Kidney capillary endothelial cell (primary cell): ENCODE data around the gene TMEM140.
"Not testable (repeated sequence)": the region's sequence is repeated elsewhere in the genome, so short reads cannot be mapped to it uniquely, and the experiment has no call there.

ENCODE experiments used
- DNase-seq: peaks from one replicate; pipeline ENCODE4 v3.0.0-alpha.2; 2018; ENCODE audit warnings: low spot score

Gene TMEM140

GRCh38 chr7:135158874-135159273 lies 11.0 kb downstream of the TMEM140 start:
- no peak for DNase-seq

DNA sequence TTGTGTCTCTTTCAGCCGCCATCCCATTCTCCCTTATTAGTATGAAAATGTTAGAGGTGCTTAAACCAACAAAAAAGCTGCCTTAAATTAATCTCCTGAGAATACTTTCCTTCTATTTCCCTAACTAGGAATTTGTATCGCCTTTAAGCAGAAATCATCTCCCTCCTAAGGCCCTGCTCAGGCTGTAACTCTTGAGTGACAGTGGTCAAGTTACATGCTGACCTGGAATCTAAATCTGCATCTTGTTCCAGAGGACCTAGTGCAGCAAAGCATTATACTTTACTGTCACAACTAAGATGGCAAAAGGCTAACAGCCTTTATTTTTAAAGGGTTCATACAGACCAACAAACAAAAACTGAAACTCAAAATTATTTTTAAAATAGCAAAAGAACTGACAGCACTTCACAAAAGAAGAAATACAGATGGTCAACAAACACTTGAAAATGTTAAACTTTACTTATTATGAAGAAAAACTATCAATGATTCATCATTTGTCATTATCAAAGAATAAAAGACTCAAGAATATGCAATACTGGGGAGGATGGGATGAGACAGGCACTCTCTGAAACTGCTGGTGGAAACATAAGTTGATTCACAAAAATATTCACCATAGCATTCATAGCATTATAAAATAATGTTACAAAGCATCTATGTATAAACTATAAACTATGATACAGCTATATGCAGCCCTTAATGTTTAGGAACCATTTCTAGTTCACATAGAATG lies 11.7 kb downstream of the TMEM140 start:
- DNase-seq, result no peak

- peak; percentile 78 for DNase-seq
Observed at GRCh38 chr7:135160098-135160857, 12.4 kb downstream of the TMEM140 start.

DNA sequence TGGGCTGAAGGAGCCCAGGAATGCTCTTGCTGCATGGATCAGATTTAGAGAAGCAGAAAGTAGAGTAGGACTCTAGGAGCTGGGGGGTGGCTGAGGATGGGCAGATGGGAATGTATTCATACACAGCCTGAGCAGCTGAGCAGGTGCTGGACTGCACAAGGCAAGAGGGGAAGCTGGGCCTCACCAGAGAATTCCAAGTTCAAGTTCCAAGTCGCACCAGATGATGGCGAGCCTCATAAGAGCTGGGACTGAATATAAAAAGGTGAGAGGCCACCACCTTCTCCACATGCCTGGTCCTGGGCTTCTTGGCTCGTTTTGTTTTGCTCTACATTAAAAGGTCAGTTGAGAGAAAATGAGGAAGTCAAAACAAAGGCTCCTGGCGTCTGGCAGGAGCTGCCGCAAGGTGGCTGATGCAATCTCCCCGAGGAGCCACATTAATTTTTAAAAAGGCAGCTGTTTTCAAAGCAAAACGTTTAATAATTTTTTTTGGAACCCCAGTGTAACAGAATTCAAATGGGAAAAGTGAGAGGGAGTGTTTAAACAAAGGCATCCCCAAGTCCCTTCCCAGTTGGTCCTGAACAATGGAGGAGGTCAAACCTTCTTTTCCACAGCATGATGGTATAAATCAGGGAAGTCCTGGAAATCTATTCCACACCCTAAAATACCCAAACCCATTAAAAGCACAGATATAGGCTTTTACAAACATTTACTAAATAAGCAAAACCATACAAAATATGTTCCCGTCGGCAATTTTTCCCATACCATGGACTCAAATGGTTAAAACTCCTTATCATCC lies 13.2 kb downstream of the TMEM140 start:
- no peak for DNase-seq

DNA sequence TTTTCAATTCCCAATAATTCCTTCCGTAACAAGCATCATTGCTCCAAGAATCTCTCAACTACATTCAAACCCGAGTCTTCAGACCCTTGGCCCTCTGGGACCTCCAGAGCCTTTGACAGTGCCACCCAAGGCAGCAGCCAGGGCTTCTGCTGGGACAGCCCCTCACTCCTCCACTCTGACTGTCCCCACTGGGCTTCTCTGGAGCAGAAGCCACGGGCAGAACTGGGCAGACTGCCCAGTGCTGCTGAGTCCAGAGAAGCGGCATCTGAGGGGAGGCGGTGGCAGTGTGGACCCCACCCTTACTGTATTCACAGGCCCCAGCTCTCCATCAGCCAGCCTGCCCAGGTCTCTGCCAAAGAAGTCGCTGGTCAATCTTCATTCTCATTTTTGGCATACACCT lies 13.8 kb downstream of the TMEM140 start:
- DNase-seq, result no peak

DNA sequence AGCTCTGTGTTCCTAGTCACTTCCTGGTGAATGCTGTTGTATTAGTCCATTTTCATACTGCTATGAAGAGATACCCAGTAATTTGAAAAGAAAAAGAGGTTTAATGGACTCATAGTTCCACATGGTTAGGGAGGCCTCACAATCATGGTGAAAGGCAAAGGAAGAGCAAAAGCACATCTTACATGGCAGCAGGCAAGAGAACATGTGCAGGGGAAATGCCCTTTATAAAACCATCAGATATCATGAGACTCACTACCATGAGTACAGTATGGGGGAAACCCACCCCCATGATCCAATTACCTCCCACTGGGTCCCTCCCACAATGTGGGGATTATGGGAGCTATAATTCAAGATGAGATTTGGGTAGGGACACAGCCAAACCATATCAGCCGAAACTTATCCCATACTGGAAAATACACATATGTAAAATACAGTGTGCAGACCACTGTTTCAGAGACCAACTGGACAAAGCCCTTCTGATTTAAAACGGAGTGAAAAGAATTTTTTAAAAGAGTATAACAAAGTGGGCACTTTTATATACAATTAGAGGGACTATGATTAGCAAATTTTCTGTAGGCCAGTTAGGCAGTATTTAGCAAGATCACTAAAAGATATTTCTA lies 14.6 kb downstream of the TMEM140 start:
- DNase-seq, result no peak

DNA sequence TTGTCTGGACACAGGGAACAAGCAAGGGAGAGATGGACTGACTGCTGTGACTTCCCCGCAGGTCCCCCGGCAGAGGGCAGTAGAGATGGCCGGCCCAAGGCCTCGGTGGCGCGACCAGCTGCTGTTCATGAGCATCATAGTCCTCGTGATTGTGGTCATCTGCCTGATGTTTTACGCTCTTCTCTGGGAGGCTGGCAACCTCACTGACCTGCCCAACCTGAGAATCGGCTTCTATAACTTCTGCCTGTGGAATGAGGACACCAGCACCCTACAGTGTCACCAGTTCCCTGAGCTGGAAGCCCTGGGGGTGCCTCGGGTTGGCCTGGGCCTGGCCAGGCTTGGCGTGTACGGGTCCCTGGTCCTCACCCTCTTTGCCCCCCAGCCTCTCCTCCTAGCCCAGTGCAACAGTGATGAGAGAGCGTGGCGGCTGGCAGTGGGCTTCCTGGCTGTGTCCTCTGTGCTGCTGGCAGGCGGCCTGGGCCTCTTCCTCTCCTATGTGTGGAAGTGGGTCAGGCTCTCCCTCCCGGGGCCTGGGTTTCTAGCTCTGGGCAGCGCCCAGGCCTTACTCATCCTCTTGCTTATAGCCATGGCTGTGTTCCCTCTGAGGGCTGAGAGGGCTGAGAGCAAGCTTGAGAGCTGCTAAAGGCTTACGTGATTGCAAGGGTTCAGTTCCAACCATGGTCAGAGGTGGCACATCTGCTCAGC lies 16.6 kb downstream of the TMEM140 start:
- no peak for DNase-seq

DNA sequence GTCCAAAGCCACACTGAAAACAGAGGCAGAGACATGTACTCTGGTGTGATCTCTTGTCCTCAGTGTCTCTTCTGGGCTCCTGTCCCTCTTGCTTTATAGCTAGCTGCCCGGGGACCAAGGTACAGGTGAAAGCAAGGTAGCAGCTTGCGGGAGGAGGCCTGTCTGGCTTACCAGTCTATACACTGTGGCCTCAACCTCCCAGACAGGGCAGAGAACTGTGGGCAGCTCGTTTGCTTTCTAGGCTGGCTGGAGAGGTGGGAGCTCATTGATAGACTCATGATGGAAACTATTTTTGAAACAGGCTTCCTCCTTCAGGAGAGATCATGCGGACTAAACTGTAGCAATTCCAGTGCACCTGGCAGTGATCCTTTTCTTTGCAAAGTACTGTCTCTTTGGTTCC lies 18.0 kb downstream of the TMEM140 start:
- no peak for DNase-seq

GRCh38 chr7:135166338-135166990 lies 18.6 kb downstream of the TMEM140 start:
- no peak for DNase-seq

DNA sequence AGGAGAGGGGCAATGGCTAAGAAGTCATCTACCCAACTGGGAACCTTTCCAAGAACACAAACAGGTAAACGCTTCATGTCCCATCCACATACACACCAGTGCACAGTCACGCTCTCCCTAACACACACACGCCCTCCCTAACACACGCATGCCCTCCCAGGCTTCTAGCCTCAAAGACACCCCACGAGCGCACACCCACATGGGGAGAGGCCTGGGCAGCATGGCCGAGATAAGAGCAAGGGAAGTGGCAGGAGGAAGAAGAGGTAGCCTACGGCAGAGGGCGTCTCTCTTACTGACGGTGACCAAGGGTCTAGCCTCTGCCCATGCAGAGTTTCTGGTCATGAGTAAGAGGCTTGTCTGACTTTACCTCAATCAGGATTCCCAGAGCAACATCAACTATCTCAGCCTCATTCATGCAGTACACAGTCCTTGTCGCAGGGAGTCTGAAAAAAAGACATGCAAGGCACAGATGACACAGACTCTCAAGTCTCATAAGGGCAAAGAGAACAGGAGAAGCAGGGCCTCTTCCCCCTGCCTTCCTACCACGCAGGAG lies 19.6 kb downstream of the TMEM140 start:
- DNase-seq, result no peak

- DNase-seq, result no peak
Observed at GRCh38 chr7:135168001-135168400, 20.1 kb downstream of the TMEM140 start.

DNA sequence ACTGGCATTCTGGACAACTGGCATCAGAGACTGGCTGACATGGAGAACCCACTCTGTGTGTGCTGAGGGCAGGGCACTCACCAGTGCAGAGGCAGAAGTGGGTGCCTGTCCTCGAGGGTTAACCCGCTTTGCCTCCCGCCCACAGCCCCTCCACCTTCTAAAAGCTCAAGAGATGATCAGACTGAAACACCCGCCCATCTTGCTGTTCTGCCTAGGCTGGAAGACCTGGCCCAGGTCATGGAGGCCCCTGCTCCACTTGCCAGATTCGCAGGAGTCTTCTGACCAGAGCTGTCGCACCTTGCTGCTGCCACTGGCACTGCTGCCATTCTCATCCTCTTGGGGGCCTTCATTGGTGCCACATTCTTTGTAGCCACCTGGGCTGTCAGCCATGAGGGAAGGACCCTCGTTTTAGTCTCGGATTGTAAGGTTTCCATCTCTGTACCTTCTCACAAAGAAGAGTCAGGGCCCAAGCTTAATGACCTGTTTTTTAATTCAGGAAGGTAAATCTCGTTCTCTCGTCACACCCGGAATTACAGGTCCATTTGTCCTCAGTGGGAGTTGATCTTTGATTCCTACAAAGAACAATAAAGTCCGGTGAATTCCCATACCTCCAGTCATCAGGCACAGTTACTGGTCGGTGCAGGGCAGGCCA lies 20.7 kb downstream of the TMEM140 start:
- DNase-seq, result no peak

GRCh38 chr7:135169141-135169963 lies 21.5 kb downstream of the TMEM140 start:
- no peak for DNase-seq

DNA sequence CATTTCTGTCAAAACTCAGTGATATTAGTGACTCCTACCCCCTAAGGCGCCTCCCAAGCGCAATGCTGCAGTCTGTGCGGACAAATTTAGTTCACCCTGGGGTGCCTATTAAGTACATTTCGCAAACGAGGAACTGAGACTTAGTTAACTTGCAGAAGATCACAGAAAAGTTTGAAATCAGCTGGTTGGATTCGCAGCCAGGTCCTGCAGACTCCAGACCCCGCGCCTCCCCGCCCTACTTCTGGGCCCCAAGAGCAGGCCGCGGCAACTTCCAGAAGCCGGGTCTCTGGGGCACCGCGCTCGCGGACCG lies 22.0 kb downstream of the TMEM140 start:
- no peak for DNase-seq

GRCh38 chr7:135170274-135170997 lies 22.6 kb downstream of the TMEM140 start, which contains the start of gene CYREN:
Gene CYREN, minus strand, starts transcription at chr7:135170707. Its CDS starts 1,785 bp downstream, at chr7:135168922.
- DNase-seq, result peak; percentile 90

GRCh38 chr7:135170998-135171481 lies 23.2 kb downstream of the TMEM140 start:
- not testable (repeated sequence) for DNase-seq

DNA sequence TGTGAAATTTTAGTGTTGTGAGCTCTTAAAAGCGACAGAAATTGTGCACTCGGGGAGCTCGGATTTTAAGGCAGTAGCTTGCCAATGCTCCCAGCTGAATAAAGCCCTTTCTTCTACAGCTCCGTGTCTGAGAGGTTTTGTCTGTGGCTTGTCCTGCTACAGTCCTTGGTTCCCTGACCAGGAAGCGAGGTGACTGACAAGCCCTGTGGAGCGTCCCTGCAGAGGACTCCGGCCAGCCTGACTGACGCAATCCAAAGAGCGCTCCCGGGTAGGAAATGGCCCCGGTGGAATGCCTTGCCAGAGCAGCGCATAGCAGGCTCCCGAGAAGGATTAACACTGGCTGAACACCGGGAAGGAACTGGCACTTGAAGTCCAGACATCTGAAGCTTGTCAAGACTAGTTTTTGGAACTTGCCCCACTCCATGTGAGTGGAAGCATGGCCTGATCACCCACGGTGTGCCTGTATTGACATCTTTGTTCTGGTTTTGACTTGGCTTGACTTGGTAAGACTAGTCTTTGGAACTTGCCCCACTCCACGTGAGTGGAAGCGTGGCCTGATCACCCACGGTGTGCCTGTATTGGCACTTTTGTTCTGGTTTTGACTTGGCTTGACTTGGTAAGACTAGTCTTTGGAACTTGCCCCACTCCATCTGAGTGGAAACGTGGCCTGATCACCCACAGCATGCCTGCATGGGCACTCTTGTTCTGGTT lies 23.9 kb downstream of the TMEM140 start:
- DNase-seq, result not testable (repeated sequence)

DNA sequence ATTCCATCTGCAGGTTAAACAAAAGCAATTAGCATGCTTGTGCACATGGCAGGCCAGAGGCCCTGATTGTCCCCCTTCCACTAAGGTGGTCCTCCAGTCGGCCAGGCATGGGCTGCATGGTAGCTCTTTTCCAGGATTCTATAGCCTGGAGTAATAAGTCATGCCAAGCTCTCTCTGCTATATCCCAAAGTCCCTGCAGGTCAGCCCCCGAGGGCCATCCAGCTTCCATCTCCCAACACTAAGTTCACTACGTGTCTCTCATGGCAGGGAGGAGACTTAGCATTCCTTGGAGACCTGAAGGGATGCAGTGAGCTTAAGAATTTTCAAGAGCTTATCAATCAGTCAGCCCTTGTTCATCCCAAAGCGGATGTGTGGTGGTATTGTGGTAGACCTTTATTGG lies 26.0 kb downstream of the TMEM140 start:
- not testable (repeated sequence) for DNase-seq
